Measurements from ENCODE around the gene SPAG4.
A peak's percentile ranks its signal among the peaks of the same experiment; 100 is the strongest.

SPAG4 gene

DNA sequence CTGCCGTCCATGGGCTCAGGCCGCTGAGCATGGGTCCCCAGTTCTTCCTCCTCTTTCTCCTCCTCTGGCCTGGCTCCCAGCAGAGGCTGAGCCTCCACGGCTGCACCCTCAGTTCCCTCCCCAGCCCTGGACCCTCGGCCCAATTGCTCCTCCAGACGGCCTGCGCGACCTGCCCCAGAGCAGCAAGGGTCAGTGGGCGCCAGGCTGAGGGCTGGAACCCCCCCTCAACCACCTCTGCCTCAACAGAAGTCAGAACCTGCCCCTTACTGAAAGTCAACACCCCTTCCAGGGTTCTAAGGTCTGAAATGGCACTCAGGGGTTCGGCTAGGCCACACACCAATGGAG lies 15.9 kb upstream of the SPAG4 start:
- DNase-seq (ENCODE audit: low spot score) = no peak

DNA sequence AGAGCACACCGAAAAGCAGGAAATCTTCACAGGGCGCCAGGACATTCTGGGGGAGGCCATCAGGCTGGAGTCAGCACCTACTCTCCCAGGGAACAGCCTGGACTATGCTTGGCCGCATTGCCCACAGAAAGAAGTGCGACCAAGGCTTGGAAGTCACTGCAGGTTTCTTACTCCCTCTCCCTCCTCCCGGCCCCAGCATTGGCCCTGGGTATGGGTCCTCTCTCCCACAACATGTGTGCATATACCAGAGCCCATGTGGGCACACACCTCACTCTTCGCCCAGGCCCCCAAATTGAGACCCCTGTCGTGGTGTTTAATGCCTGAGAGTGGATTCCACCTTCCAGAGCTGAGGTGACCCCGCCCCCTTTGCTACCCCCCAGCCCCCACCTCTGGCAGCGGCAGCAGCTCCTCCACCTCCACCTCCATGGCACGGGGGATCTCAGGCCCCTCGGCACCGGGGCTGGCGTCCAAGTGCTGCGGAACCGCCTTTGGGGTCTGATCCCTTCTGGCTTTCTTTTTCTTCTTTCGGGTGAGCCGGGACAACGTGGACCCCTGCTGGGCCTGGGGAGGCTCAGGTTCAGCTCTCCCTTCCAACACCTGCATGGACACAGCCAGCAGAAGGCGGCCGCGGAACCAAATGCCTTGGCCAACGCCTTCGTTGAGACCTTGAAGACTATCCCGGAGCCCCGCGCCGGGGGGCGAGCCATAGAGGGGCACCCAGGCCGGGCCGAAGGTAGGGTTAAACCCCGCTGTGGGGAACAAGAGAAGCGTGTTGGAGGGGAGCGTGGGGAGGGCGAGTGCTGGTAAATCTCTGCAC lies 15.2 kb upstream of the SPAG4 start:
- DNase-seq (ENCODE audit: low spot score) = no peak

DNA sequence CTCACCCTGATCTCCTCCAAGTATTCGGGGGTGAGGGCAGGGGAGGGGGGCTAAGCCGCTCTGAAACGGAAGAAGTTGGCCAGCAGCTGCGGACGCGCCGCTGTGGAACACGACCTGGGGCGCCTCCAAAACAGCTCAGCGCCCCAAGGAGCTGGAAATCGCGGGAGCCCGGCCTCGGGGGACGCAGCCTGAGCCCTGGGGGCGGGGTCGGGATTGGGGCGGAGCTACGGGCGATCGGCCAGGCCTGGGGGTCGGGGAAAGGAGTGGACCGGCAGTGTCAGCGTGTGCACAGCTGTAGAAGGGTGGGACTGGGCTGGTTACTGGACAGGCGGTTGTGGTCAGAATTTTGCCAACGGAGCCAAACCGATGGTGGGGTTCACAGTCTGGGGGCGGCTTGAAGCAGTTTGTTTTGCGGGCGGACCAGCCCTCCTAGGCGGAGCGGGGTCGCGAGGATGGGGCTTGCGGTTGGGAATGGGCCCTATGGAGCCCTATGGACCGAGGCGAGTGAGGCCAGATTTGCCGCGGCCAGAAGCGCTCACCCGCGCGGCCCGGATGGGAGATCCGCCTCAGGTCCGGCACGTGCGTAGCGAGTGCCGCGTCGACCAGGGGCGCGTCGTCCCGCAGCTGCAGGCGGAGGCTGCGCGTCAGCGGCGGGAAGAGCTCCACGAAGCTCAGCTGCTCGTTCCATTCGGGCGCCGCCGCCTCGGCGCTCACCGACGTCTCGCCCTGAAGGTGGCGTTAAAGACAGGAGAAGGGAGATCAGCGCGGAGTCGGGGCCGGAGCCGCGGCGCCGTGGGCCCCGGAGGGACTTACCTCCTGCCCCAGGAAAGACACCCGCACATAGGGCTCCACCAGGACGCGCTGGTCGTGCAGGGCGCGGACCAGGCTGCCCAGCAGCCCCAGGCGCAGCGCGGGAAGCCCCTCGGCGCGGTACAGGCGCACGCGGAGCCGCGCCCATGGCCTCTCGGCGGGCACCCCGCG lies 14.3 kb upstream of the SPAG4 start:
- DNase-seq (ENCODE audit: low spot score) = peak; percentile 84

DNA sequence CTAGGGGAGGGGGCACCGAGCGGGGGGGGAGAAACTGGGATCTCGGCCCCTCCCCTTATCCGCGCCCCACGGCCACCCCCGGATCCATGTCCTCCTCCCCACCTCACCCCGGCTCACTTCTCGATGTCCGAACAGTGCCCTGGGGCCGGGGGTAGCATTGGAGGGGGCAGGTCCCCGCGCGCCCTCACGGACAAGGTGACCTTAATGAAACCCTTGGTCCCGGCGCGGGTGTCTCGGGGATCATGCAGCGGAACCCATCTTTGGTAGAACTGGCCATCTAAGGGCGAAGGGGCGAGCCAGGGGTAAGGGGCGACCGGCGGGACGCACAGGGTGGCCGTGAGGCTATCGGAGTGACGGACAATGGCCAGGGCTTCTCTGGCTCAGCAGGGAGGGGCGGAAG lies 13.6 kb upstream of the SPAG4 start:
- no peak for DNase-seq (ENCODE audit: low spot score)

DNA sequence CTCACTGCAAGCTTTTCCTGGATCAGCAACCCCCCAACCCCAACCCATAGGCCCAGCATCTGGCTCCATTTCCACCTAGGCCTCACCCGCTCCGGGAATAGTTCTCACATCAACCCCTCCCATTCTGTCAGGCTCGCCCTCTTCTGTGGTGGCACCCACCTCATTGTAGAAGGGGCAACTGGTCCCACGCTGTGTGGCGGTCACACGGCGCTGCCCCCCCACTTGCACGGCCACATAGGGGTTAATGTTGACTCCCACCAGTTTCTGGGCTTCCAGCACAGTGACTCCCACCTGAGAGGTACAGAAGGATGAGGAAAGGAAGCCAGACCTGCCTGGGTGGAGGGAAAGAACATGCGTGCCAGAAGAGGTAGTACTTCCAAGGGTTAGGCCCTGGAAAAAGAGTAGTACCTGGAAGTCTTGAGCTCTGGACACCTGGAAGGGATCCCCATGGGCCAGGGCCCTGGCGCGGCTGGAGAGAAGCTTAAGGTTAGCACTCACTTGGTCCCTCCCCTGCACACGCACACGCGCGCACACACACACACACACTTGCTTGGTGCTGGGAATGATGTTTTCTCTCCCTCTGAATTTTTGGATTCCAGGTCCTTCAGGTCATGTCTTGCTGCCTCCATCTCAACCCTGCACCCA lies 12.7 kb upstream of the SPAG4 start:
- DNase-seq (ENCODE audit: low spot score) = no peak

DNA sequence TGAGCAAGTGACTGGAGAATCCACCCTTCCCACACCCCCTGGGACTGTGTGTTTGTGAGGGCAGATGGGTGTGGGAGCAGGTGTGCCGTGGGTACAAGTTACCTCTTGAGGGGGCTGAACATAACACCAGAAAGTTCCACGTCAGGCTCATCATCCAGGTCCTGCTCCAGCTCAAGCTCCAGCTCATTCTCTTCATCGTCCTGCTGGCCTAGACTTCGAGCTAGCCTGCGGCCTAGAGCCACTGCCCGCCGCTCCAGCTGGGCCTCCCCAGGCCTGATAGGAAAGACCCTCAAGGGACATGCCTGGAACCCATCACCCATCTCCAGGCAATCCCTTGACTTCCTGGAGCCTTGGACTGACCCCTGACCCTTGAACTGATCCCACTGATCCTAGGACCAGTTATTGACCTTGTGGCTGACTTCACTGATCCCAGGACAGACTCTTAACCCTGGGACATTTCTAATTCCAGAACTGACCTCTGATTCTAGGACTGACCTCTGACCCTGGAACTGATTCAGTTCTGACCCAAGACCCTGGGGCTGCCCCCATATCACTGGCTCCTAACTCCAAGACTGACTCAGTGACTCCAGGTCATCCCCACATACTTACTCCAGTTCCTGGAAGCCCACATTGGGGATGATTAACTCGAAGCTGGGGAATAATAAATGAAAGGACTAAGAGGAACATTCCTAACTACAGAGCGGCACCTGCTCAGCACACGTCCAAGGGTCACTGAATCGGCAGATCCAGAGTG lies 11.8 kb upstream of the SPAG4 start:
- DNase-seq (ENCODE audit: low spot score) = no peak

DNA sequence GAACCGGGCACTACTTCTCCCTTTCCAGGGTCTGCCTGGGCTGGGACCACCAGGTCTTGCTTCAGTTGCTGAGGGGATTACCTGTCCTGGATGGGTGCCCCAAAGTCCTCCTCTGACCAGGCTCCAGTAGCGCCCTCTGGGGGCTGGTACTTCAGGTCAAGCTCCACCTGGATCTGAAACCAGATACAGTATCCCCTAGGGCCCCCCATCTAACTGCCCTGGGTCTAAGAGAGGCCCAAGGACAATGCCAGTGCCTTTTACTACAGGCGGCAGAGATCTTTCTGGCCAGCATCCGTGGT lies 11.2 kb upstream of the SPAG4 start:
- DNase-seq (ENCODE audit: low spot score) = no peak

DNA sequence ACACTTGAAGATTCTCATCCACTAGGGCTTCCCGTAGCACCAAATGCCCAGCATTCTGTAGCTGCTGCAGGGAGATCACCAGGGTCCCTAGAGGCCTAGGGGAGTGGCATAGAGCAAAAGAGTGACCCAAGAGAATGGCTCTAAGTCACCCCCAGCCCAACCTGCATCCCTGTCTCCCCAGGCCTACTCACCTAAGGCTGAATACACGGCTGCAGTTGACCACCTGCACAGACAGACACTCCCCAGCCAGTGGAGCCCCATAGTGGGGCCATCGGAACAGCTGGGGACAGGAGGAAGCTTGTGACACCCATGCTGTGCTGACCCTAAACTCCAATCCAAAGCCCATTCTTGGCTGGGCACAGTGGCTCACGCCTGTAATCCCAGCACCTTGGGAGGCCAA lies 9.5 kb upstream of the SPAG4 start:
- DNase-seq (ENCODE audit: low spot score) = no peak

DNA sequence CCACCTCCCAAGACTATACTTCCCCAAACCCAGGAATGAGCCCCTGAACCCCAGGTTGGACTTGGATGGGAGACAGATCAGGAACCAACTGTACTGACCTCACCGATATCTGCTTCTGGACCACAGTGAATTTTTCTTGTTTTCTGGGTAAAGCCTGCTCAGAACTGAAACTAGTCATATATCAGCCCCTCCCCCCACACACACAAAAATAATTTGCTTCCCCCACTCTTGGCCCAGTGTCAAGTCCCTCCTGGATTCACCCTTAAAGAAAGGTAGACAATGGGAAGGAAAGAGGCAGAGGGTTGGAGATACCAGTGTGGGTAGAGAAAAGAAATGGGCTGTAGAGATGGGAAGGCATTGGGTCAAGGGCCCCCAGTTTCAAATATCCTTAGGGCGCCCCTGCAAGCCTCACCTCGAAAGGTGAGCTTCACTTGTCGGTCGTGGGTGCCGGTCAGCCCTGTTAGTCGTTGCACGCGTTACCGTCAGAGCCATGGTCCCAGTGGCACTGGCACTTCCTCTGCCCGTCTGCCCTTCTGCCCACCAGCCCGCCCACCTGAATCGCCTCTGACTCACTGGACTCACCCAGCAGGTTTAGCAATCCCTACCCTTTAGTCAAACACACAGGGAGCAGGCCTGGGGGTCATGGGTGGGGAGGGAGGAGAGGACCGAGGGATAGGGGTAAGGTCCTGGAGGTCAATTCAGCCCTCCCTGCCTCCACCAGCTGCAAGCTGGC lies 8.5 kb upstream of the SPAG4 start:
- no peak for DNase-seq (ENCODE audit: low spot score)

DNA sequence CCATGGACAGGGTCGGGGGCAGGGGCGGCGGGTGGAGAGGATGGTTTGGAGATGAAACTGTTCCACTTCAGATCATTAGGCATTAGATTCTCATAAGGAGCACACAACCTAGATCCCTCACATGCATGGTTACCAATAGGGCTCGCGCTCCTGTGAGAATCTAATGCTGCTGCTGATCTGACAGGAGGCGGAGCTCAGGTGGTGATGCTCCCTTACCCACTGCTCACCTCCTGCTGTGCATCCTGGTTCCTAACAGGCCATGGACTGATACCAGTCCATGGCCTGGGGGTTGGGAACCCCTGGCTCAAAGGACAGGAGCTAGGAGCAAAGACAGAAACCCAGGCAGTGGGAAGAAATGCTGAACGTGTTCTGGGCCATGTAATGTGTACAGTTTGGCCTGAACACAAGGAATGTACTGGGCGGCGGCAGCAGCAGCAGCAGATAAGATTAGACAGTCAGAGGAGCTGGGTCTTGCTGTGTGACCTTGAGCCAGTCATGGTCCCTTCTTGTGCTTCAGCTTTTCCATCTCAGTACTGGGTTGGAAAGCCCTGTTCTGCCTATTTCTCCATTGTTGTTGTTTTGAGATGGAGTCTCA lies 4.7 kb upstream of the SPAG4 start:
- no peak for DNase-seq (ENCODE audit: low spot score)

DNA sequence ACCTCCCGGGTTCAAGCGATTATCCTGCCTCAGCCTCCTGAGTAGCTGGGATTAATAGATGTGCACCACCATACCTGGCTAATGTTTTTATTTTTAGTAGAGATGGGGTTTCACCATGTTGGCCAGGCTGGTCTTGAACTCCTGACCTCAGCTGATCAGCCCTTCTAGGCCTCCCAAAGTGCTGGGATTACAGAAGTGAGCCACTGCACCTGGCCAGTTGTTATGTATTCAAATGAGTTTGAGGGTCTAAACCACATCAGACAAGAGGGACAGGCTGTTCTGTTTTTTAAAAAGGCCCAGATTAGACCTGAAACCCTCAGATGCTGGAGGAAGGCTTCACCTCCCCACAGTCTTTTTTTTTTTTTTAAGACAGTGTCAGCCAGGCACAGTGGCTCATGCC lies 4.1 kb upstream of the SPAG4 start:
- no peak for DNase-seq (ENCODE audit: low spot score)

DNA sequence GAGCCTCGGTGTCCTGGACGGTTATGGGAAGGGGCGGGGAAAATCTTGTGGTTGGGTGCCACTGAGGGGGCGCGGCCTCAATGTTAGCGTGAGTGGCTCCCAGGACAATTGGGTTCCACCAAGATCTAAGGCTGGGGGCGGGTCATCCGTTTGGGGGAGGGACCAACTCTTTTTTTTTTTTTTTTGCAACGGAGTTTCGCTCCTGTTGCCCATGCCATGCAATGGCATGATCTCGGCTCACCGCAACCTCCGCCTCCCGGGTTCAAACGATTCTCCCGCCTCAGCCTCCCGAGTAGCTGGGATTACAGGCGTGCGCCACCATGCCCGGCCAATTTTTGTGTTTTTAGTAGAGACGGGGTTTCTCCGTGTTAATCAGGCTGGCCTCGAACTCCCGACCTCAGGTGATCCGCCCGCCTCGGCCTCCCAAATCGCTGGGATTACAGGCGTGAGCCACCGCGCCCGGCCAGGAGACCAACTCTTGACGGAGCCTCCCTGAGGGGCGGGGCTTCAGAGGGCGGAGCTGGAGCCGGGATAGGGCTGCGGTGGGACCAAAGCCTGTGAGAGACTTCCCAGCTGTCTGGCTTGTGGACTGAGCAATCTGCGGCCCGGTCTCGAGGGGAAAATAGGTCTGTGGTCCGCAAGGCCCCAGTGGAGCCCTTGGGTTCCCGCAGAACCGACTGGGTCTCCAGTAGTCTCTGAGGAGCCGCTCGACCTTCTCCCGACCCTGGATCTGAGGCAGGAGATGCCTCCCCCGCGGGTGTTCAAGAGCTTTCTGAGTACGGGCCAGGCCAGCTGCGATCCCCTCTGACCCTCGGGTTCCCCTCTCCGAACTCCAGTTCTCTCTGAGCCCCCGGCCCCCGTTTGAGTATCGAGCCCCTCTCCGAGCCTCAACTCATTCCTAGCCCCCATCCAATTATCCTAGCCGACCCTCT lies 1.1 kb downstream of the SPAG4 start:
- no peak for DNase-seq (ENCODE audit: low spot score)

DNA sequence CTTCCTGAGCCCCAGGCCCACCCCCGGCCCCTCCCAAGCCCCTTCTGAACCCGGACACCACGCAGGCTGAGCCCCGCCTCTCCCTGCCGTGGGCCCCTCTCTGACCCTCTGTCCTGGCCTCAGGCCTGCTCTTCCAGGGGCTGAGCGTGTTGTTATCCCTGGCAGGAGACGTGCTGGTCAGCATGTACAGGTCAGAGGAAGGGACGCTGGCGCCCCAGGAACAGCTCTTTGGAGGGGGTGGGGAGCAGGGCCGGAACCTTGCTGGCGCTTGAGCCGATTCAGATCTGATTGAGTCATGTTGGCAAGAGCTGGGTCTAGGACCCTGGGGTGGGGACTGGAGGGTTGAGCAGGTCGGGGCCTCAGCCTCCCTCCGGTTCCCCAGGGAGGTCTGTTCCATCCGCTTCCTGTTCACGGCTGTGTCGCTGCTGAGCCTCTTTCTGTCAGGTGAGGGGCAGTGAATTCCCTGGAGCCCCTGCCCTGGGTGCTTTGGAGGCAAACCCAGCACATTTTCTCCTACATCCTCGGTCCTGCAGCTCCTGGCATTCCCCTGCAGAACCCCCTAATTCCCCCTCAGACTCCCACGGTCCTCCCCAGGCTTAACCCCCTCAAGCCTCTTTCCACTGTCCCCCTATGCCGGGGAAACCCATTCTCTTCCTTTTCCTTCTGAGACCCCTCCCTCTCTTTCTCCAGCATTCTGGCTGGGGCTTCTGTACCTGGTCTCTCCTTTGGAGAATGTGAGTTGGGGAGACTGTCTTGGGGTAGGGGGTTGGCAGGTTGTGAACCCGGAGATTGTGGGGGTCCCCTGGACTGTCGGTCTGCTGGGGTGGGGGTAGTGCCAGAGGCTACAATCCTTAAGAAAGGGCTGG lies 2.0 kb downstream of the SPAG4 start:
- peak; percentile 78 for DNase-seq (ENCODE audit: low spot score)

DNA sequence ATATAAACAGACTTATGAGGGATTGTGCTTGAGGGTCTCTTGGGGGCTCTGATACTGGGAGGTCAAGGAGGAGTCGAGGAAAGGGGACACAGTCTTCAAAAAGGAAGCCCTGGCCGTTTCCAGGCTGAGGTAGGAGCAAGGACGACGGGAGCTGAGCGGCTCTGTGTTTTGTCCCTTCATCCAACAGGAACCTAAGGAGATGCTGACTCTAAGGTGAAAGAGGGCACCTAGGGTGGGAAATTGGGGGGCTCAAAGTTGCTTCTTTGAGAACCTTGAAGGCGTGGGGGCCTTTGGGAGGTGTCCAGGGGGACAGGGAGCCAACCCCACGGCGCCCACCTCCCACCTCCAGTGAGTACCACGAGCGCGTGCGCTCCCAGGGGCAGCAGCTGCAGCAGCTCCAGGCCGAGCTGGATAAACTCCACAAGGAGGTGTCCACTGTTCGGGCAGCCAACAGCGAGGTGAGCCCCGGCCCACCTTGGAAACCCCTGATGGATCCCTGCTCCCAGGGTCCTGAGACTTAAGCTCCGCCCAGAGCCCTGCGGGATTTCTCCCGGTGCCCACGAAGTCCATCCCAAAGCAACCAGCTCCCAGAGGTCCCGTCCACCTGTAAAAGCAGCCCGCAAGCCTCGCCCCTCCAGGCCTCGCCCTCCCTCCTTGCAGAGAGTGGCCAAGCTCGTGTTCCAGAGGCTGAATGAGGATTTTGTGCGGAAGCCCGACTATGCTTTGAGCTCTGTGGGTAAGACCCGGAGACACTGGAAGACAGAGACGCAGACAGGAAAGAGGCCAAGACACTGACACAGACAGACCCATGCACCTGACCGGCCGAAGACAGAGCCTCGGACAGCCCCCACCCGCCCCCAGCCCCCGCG lies 2.9 kb downstream of the SPAG4 start:
- no peak for DNase-seq (ENCODE audit: low spot score)

DNA sequence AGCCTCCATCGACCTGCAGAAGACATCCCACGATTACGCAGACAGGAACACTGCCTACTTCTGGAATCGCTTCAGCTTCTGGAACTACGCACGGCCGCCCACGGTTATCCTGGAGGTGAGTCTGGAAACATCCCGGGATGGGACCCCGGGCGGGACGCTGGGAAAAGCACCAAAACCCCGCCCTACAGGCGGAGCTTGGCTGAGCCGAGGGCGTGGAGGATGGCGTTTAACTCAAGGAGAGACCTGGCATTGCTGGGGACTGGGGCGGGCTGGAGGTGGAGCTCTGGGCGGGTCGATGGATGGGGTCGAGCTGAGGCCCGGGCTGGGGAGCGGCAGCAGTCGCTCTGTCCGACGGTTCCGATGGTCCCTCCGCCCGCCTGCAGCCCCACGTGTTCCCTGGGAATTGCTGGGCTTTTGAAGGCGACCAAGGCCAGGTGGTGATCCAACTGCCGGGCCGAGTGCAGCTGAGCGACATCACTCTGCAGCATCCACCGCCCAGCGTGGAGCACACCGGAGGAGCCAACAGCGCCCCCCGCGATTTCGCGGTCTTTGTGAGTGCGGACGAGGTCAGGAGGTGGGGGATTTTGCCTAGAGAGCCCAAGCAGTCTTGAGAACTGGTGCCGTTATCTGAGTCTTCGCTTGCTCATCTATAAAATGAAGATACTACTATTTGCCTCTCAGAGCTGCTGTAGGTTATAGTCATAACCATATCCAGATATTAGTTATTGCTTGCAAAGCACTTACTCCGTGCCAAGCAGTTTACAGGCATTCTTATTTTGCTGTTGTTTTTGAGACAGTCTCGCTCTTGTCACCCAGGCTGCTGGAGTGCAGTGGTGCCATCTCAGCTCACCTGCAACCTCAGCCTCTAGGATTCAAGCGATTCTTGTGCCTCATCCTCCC lies 3.8 kb downstream of the SPAG4 start:
- DNase-seq (ENCODE audit: low spot score) = peak; percentile 91

DNA sequence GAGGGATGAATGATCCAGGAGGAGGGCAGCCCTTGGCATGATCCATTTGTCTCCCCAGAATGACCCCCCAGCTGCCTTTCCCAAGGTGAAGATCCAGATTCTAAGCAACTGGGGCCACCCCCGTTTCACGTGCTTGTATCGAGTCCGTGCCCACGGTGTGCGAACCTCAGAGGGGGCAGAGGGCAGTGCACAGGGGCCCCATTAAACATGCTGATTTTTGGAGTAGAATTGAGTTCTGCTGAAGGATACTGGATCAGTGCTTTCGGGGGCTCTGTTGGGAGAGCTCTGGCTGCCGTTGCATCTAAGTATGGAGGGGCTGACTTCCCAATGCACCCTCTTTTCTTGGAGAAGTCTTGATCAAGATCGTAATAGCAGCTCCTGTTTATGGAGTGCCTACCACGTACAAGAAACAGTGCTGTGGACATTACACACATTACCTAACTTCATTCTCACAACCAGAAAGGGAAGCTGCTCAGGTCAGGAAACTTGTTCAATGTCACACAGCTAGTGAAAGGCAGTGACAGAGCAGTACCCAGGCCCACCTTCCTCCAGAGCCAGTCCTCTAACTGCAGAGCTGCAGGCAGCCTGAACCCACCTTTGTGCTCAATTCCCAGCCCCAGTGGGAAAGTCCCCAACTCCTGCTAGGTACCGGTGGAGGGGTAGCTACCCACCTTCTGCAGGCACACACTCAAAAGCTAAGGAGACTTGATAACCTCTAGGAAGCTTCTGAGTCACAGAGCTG lies 5.4 kb downstream of the SPAG4 start:
- no peak for DNase-seq (ENCODE audit: low spot score)

Measured in left forelimb (tissue), 1 donor.